Kidney glomerular epithelial cell (primary cell): Measurements from ENCODE around the gene ROBO2.

ENCODE experiments used
- DNase-seq: peaks from one replicate; lab custom pipeline; 2025; lab: John Stamatoyannopoulos, UW

ROBO2 gene

GRCh38 chr3:77414881-77415280 lies 375.0 kb downstream of the ROBO2 start:
- DNase-seq, result no peak

DNA sequence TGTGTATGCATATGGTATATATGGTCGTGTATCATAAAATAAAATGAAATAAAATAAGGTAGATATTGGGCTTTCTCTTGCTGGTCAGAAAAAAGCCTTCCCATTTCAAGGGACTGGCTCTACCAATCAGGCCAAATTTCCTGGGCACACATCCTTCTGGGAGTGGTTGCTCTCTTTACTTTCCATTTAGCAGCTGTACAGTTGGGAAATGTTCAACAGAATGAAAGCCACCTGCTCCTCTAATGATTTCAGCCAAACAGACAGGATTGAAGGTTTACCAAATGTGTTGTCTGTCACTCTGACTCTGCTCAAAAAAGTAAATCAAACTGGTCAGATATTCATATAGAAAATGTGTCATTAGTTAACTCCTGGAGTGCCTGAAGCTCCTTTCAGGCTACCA lies 380.4 kb downstream of the ROBO2 start:
- DNase-seq, result no peak

DNA sequence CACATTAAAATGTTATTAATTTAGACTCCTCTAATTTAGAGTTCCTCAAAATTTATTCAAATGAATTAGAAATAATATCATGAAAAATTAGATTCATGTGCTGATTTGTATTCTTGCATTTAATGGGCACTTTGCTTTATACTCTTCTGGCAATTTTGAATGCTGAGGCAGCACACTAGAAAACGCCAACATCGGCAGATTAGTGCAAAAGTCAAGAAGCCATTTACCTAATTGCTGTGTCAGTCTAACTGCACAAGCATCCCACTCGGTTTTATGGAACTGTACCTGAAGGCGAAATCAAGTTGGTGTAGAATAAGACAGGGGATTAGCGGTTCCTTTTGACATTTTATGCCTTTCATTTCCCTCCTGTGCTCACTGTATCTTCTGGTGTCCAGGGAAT lies 382.0 kb downstream of the ROBO2 start:
- no peak for DNase-seq

DNA sequence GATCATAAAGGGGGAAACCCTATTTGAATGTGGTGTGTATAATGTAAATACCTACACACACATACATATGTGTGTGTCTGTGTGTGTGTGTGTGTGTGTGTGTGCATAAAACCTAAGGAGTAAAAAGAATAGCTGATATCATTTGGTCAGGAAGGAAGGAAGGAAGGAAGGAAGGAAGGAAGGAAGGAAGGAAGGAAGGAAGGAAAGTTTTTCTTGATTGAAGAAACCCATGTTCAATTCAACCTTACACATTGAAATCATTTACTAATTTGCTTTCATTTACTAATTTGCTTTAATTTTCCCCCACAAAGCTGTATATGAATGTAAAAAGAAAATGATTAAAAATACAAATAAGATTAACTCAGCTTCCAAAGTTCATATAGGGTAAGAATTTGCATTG lies 386.6 kb downstream of the ROBO2 start:
- no peak for DNase-seq

DNA sequence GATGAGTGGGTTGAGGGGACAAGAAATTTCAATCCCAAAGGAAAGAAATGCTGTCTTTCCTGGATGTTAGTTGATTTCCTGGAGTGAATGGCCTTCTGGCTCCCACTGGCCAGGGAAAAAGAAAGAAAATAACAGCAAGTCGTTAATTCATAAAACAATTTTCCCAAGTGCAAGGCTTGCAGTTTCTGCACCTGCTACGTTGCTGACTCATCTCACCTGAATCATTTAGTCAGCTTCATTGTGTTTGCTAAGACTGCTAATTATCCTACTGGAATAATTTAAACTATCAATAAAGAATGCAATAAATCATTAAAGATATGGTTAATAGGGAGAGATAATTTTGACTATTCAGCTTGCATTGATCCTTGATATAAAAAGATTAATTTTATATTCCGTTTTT lies 387.6 kb downstream of the ROBO2 start:
- no peak for DNase-seq

GRCh38 chr3:77436908-77437307 lies 397.0 kb downstream of the ROBO2 start:
- DNase-seq, result no peak

DNA sequence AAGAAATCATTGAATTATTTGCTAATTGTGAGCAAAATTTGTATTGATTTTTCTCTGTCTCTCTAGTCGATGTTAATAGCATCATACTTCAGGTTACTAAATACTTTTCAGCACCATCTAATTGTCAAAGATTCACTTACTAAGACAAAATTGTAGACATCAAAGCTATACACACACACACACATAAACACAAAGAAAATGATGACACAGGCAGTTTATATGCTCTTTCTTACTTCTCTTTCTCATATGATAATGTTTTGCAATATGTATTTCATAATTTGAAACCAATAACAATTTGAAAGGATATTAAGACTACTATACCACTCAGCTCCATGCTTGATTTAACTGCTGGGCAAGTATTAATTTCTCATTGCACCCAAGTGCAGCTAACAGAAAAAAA lies 406.2 kb downstream of the ROBO2 start:
- DNase-seq, result no peak

- DNase-seq, result no peak
Observed at GRCh38 chr3:77446761-77447160, 406.9 kb downstream of the ROBO2 start.

DNA sequence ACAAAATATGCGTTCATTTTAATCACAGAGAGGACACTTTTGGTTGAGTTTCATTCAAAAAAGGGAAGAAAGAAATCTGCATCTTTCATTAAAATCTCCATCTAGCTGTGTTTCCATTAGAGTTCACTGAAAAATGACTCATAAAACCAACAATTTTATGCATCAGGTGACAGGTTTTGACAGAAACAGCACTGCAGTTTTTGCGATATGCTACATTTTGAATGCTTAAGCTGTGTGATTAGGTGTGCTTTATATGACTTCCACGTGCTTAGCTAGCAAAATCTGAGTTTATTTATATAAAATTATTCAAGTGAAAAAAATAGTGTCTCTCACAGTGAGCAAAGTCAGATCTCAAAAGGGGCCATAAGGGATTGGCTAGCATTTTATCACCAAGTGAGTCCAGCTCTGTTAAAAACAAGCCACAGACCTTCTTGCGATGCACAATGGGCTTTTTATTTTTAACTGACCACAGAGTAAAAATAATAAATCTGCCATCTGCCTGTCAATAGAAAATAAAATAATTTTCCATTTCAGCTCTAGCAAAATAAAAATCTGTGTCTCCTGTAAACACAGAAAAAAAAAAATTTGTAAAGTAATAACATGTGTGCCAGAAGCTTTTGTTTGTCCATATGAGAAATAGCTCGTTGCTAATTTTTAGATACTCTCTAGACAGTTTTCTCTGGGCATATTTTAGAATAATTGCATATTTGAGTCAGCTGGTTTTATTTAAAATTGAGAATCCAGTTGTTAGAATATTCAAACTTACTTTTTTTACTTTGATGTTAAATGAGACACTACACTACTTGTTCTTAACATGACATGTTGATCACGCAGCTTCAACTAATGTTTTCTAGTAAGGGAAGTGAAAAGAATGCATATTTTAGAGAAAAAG lies 409.8 kb downstream of the ROBO2 start:
- DNase-seq, result no peak

- no peak for DNase-seq
Observed at GRCh38 chr3:77456431-77456830, 416.5 kb downstream of the ROBO2 start.

GRCh38 chr3:77456906-77457305 lies 417.0 kb downstream of the ROBO2 start:
- no peak for DNase-seq

DNA sequence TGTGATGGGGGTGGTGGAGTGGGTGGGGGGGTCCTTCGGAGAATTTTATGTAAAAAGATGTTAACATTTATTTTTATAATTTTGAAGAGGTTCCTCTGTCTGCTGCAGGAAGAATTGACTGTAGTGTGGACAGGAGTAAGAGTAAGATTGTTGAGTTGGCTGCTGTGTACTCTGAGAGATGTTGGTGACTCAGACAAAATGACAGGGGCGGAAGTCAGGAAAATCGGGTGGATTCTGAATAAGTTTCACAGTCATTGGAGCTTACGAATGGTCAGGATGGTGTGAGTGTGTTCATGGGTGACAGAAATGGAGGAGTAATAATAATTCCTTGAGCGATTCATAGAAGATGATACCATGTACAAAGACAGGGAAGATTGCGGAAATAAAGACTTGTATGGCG lies 420.0 kb downstream of the ROBO2 start:
- no peak for DNase-seq

DNA sequence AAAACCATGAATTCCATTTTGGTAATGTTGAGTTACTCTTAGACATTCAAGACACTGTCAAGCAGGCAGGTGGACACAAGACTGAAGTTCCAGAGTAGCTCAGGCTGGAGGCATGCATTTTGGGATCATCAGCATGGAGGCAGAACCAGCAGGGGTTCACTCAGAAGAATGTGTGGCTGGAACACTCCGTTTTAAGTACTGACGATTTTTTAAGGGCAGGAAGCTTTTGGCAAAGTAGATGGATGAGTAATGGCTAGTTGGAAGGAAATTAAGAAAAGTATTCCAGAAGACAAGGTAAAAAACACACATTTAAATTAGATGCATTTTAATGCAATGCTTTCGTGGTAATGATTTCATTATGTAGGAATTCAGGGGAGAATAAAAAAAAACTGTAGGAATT lies 420.4 kb downstream of the ROBO2 start:
- no peak for DNase-seq

- DNase-seq, result no peak
Observed at GRCh38 chr3:77462951-77463350, 423.1 kb downstream of the ROBO2 start.

GRCh38 chr3:77464111-77464688 lies 424.3 kb downstream of the ROBO2 start:
- DNase-seq, result no peak

DNA sequence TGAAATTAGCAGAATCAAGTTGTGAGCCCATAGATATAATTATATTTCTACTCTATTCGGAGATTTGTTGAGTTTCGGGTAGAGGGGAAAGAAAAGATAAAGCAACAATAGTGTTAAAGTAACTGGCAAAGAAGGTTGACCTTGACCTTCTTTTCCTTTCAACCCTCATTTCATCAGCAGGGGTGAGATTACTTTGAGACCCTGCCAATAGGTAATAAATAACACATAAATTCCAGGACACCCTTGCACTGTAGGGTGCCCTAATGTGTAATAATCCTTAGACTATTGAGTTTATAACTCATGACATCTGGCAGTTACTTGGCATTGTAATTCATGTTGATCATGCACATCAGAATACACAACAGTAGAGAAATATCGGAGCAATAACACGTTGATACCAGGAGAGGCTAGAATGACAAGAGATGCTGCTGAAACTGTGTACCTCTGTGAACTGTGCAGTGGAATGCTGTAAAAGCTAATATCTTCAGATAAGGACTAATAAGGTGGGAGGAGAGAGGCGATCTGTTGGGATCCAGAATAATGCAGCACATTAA lies 426.7 kb downstream of the ROBO2 start:
- no peak for DNase-seq

- DNase-seq, result no peak
Observed at GRCh38 chr3:77467702-77468625, 428.1 kb downstream of the ROBO2 start.

- DNase-seq, result no peak
Observed at GRCh38 chr3:77468626-77469020, 428.7 kb downstream of the ROBO2 start.

DNA sequence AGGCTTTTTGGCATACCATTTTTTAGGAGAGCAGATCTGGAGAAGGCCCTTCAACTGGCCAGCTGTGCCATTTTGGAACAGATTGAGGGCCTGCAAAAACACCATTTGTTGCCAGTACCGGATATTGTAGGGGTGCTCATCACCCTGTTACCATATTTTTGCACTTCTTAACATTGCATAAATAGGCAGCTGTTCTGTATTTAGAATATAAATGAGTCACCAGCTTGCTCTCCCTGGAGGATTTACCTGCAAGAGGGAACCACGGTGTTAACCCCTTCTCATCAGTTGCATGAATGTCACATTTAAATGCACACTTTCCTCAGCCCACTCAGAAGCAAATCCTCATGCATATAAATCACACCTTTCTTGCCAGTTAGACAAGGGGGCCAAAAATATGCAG lies 435.6 kb downstream of the ROBO2 start:
- DNase-seq, result no peak

DNA sequence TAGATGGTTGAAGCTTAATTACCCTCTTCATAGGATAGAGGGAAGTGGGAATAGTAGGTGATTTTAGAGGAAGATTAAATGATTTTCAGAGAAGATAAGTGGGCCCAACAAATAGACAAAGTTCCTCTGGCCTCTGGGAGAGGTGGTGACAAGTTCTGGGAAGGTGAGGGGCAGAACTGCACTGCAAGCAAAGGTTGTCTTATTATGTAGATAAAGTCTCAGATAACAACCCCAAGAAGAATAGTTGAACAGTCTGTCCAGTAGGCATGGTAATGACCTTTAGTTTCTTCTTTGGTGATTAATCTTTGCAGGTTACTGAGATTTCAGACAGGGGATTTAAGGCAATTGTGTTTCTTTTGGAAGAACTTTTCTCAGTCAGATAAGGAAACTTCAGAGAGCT lies 439.1 kb downstream of the ROBO2 start:
- no peak for DNase-seq

DNA sequence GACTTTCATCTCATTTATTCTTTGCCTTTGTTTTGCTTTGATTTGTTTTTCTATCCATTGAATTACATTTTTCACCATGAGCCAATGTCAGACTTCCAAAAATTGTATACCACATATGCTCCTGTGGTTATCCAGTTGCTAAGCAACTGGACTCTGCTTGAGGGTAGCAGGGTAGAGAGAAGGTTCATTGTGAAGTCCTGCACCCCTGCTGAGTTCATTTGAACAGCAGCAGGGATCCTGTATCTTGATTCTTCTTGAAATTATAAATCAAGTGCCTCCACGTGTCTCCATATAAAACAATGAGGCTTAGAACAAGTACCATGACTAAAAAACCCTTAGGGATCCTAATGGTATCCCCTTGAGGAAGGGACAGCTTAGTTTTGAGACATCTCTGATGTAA lies 449.3 kb downstream of the ROBO2 start:
- DNase-seq, result no peak

DNA sequence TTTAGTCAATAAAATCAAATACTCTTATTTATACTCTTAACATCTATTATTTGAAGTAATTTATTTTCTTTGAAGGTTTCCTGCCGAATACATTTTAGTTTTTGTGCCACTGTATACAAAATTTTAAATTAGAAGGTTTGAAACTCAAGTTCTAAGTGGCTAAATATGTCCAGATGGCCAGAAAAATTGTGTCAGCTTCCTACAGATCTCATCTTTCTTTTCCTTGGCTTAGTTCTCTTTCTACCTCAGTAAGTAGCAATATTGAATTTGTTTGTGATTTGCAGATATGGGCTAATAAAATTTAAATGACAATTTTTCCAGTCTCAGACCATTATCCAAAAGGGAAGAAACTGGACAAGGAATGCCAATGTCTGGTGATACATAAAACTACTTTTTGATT lies 452.1 kb downstream of the ROBO2 start:
- DNase-seq, result no peak
